Measurements from ENCODE around the gene TMPRSS3.

The TMPRSS3 gene
- 0.75 reads per million for total RNA-seq

DNA sequence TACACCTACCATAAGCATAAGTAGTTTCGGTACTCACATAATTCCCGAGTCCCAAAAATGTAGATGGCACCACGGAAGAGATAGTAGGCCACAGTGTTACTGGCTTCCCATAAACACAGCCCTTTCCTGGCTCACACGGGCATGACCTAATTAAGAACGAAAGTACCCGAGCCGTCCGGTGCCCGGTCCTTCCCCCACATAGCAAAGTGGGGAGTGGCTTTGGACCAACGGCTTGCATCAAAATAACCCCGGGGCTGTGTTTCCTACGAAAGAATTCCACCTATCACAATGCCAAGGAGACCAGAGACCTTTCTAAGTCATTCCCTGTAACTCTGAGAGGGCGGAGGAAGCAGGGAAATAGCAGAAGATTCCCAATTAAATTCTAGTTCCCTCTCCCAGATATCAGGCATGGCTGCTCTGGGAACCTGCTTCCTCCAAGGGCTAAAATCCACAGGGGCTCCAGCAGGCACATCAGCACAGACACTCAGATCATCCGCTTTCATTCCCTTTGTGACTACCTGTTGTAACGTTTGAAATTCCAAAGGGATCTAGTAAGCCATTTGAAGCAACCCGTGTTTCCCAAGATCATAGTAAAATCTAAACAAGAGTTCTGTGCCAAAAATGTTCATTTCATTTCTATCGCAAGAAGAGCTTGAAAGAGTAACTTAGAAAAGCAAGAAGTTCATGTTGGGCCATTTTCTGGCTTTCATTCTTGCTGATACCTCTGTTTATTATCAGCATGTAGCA, at the start of gene TMPRSS3:
Gene TMPRSS3 (minus strand): TSS at position 148 of the 747 bp plus-strand sequence. CDS start 635 bp downstream, outside the sequence.
- DNase-seq, result no peak

GRCh38 chr21:42445311-42445710, 49.5 kb upstream of the TMPRSS3 start:
- DNase-seq, result no peak

- DNase-seq, result no peak
Measured at GRCh38 chr21:42444745-42445059, 48.9 kb upstream of the TMPRSS3 start.

DNA sequence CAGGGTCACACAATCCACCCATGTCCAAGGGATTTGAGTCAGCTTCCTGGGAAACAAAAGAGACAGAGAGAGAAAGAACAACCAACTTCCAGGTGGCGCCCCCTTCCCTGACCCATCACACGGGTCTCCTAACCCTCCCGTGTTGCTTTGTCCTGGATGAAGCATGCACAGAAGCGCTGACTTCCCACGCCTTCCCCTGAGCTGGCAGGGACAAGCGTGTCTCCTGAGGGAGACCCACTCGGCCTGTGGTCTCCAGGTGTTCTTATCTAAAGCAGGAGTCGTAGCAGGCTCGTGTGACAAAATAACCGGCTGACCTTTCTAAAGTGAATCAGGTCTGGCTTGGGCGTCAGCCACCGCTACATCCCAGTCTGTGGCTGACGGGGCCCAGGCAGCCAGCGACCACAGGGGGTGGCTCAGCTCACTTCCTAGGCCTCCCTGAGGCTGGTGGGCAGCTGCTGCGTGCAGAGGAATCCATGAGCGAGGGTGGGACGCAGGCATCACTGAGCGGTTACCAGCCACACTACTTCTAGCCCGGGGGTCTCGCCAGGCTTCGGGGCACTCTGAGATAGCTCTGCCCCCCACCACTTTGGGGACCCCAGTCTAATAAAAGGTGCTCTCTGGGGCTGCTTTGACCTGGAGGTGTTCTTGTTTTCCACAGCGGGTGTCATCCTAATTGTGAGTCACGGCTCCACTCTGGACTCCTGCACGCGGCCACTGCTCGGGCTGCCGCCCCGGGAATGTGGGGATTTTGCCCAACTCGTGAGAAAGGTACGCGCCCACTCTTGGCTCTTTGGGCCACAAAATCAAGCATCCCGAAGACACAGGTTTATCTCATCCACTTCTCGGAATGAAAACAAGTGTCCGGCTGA, 48.3 kb upstream of the TMPRSS3 start:
- DNase-seq, result no peak

- no peak for DNase-seq
Measured at GRCh38 chr21:42443181-42443785, 47.4 kb upstream of the TMPRSS3 start.

GRCh38 chr21:42441963-42442362, 46.1 kb upstream of the TMPRSS3 start:
- no peak for DNase-seq

DNA sequence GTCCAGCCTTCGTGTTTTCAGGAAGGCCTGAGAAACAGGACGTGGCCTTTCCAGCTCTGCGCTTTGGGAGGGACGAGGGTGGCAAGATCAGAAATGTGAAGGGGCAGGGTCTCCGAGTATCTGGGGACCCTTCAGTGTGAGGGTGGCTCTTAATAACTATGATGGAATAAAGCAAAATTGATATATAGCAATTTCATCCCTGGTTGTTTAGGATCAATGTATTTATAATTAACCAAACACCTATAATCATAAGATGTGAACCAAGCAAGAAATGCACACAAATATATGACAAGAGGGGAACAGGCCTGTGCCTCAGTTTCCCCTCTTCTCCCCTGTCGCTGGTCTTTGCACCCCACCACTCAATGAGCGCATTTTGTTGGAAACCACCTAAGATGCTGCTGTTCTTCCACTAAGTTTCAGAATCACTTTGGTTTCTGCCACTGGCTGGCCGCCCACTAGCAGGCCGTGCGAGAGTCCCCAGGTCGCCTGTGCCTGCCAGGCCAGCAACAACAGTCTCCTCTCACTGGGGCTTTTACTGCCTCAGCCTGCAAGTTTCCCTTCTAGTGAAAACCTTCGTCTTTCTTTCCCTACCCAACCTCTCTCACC, 44.4 kb upstream of the TMPRSS3 start:
- no peak for DNase-seq

DNA sequence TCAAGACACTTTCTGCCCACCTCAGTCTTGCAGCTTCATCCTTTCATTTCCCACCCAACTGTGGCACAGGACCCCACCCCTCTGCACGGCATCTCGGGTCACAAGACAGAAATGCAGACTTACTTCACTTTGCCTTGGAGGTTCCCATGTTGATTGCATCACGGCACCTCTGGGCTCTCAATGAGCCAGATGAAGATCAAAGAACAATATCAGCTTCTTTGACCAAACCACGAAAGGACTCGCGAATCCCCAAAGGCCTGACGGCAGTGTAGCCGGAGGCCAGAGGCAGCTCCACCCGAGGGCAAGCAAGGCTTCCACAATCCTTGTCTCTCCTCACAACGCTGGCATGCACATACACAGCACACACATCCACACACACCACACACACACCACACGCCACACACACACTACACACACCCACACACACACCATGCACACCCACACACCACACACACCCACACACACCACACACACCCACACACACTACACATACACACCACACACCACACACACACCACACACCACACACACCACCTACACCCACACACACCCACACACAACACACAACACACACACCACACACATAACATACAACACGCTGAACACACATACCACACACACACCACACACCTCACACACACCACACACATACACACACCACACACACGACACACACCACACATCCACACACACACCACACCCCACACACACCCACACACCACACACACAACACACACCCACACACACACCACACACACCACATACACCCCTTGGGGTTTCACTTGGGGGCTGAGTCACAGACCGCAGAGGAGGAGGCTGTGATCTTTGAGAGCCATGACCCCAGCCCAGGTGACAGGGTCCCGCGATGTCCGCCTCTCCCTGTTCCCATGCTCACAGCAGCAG, 43.7 kb upstream of the TMPRSS3 start:
- no peak for DNase-seq

DNA sequence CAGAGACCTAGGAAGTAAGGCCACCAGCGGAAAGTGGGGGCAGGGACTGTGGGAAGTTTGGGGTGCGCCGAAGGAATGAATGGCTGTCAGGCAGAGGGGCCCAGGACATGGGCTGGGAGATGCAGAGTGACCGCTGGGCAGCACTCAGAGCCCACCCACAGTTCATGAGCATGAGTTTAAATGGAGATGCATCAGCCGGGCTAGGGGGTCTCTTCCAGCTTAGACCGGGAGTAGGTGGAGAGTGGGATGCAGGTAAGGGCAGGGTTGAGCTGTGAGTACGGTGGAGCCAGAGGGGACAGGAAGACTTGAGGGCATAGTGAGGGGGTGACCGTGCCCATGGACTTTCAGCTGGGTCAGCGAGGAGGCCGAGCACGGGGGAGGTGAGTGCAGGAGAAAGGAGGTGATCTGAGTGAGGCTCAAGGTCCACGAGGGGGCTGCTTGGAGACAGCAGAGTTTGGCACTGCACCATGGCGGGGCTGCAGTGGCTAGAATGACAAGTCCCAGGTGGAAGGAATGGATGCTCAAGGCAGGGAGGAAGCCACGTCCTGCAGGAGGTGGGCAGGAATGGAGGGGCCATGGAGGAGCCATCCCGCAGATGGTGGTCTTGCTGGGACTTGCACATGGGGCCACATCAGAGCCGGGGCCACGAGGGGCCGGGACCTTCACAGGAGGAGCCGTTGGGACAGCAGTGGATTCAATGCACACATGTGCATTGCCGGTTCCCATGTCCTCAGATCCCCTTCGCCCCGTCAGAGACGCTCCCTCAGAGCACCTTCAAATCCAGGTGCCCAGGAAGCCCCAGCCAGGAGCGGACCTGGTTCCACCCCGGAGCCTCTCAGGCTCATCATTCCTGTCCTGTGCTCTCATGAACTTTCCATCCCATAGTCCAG, 42.7 kb upstream of the TMPRSS3 start:
- no peak for DNase-seq

DNA sequence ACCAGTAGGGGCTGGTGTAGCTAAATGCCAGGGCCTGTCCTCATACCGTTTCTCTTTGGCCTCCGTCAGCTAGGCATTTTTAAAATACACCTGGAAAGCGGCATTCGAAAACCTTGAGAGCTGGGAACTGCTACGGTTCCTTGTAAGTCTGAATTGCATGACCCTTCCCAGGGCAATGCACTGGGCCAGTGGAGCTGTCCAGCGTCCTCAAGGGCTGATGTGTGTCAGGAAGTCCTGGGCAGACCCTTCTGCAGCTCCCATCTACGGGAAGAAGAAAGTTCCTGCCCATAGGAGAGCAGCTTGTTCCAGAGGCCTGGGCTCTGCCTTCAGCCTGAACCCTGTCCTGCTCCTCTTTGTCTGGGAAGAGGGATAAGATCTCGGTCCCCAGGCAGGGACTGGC, 41.9 kb upstream of the TMPRSS3 start:
- no peak for DNase-seq

GRCh38 chr21:42436914-42437313, 41.1 kb upstream of the TMPRSS3 start:
- no peak for DNase-seq

- no peak for DNase-seq
Measured at GRCh38 chr21:42435833-42436232, 40.0 kb upstream of the TMPRSS3 start.

GRCh38 chr21:42435401-42435800, 39.5 kb upstream of the TMPRSS3 start:
- DNase-seq, result no peak

DNA sequence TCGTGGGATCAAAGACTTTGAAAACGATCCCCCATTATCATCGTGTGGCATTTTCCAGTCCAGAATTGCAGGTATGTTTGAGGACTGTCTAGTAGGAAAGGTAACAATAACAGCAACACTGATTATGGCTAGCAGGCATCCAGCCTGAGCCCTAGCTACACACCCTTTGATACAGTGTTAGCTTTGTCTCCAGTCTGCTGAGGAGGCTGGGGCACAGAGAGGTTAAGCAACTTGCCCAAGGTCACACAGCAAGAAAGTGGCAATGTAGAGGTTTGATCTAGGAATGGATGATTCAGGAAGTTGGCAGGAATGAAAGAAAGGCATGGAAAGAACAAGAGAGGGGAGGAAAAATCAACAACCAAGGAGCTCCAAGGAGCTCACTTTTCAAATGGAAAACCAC, 39.0 kb upstream of the TMPRSS3 start:
- DNase-seq, result no peak

GRCh38 chr21:42433946-42434551, 38.2 kb upstream of the TMPRSS3 start:
- no peak for DNase-seq

DNA sequence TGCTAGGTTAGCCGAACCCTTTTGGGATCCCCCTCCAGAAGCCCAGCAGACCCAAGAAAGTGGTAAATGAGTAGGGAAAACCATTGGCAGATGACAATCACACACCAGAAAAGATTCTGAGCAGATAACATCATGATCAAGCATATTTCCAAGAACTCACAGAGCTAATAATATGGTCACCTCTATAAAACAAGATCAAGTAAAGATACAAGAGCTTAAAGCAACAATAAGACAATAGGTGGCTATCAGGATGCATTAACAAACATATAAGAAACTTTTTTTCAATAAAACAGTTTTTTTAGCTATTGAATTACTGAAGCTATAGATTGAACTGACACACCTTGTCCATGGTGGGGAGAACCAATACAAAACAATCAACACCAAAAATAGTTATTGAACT, 36.8 kb upstream of the TMPRSS3 start:
- no peak for DNase-seq

- no peak for DNase-seq
Measured at GRCh38 chr21:42431196-42431595, 35.3 kb upstream of the TMPRSS3 start.

DNA sequence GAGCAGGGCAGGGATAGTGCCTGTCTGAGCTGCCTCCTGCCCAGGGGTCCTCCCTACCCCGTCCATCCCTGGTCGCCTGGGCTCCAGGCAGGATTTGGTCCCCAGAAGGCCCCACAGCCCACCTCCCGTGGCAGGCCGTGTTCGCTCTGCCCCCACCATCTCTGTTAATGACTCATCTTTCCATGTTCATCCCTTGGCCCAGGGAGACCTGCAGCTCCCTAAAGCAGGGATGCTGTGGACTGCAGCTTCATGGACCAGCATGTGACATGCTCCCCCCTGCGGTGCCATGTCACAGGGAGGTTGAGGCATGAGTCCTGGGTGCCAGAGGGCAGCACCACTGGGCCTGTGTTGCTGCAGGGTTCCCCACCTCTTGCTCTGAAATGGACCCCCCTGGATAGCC, 34.7 kb upstream of the TMPRSS3 start:
- DNase-seq, result no peak

DNA sequence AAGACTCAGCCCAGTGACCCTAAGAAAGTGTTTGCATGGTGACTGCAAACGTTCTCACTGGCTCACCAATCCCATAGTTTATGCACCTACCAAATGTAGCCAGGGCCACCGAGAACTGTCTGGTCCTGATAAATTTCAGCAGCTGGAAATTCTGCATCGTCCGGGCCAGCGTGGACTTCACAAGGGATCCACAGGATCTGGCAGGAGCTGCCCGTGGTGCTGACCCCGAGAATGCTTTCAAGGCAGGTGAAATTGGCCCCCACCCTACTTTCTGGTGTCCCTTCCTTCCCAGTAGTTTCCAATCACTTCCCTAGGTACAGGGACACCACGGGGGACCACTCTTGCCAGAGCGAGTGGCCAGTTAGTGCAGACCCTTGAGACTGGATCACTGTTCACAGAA, 34.0 kb upstream of the TMPRSS3 start:
- DNase-seq, result no peak

GRCh38 chr21:42429021-42429420, 33.2 kb upstream of the TMPRSS3 start:
- DNase-seq, result no peak

Measured in effector CD4-positive, alpha-beta T cell (primary cell).